Testis (tissue), 2 donors: ENCODE results near the gene VRTN.

Experiments used
- POLR2A ChIP-seq: fragments of 450-650 bp; IDR thresholded peaks from one replicate; pipeline ENCODE4 v1.6.1; 2017; ENCODE audit warnings: antibody characterized with exemption, mild to moderate bottlenecking, moderate library complexity
- TF ChIP-seq, protein P1 (sequence below), 3 experiments: fragments of 450-650 bp in 2 of 3; fragments of 200-600 bp in 1 of 3; sonication (generic) in 1 of 3; IDR thresholded peaks; one replicate each; pipeline ENCODE4 v1.5.1; 2016 to 2019; ENCODE audit warnings: antibody characterized with exemption in 3 of 3, mild to moderate bottlenecking in 2 of 3, moderate library complexity in 1 of 3

DNA sequence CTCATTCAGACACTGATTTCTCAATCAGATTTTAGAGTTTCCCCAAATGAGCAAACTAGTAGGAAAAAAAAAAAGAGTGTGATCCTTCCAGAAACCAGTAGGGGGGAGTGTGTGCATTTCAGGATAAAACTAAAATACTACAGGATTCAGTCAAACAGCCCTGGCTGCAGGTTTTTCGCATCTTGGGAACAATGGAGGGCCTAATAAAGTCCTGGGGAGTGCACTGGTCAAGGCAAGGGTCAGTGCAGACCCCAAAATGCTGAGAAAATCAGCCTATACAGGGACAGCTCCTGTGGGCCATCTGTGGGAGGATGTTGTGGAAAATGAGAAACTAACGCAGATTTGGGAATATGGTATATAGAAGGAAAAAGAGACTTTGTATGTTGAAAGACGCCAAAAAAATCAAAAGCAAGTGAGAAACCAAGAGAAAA, 23.3 kb upstream of the VRTN start:
- TF ChIP-seq, protein P1, sequence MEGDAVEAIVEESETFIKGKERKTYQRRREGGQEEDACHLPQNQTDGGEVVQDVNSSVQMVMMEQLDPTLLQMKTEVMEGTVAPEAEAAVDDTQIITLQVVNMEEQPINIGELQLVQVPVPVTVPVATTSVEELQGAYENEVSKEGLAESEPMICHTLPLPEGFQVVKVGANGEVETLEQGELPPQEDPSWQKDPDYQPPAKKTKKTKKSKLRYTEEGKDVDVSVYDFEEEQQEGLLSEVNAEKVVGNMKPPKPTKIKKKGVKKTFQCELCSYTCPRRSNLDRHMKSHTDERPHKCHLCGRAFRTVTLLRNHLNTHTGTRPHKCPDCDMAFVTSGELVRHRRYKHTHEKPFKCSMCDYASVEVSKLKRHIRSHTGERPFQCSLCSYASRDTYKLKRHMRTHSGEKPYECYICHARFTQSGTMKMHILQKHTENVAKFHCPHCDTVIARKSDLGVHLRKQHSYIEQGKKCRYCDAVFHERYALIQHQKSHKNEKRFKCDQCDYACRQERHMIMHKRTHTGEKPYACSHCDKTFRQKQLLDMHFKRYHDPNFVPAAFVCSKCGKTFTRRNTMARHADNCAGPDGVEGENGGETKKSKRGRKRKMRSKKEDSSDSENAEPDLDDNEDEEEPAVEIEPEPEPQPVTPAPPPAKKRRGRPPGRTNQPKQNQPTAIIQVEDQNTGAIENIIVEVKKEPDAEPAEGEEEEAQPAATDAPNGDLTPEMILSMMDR (IDR thresholded peaks at IDR 0.05), result peak in 2 of 3 experiments; percentile 43 to 70
- TF ChIP-seq POLR2A, result no peak
